ENCODE results near the gene VWA2. TPM values are rescaled to one million over a fixed set of nuclear protein-coding genes. Genes with fewer than 3 reads are reported as not detected.

VWA2 gene
- polyA plus RNA-seq, 3 donors: 0.22 to 1.8 (median 0.68) TPM

DNA sequence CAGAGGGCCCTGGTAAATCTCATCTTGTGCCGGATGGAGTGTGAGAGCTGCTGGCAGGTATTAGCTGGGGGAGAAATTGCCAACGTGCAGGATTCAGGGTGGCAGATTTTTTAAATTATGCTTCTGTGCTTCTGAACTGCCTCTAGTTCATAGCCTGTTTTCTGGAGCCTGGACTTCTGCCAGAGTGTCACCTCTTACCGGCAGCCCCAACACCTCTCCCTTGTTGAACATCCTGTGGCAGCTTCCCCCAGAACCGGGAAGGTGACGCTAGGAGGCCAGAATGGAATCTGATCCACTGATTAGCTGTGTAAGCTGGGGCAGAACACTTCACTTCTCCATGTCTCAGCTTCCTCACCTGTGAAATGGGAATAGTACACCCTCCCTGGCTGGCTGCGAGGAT is 5.1 kb downstream of the VWA2 start:
- 47 to 54% (median 49%) methylated on average over 6 of the region's 6 CpGs for WGBS, 3 donors
- H3K27ac ChIP-seq (ENCODE audit: low read depth, low read length): no peak overlapping the region

DNA sequence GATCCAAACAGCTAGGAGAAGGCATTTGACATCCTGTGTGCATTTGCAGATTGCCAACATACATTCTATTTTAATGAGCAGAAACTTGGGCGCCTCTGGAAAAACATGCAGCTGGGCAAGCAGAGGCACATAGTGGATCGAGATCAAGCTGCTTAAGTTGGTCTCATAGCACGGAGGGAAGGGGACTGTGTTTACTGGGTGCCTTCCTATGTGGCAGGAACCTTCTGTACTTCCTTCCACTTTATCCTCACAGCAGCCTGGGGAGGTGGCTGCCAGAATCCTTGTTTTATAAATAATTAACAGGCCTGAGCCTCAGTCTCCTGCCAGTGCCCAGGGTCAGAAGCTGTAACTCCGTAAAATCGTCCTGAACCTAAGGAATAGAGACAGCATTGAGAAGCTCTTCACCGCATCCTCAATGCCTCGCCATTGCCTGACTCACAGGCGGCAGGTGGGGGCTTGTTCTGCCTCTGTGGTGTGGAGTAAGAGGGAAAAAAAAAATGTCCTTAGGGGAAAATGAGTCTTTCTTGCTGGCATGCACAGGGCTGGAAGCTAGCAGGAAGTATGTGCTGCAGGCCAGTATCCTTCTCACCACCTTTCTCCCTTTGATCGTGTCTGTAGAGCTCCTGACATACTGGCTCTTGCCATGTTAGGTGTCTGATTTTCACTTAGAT is 6.2 kb downstream of the VWA2 start:
- 37 to 62% (median 61%) methylated on average over 9 of the region's 9 CpGs for WGBS, 3 donors
- no peak overlapping the region for H3K27ac ChIP-seq (ENCODE audit: low read depth, low read length)

- WGBS, 3 donors: 60 to 83% (median 76%) methylated on average over 7 of the region's 7 CpGs
- no peak overlapping the region for H3K27ac ChIP-seq (ENCODE audit: low read depth, low read length)
Observed at GRCh38 chr10:114246679-114247305, 7.7 kb downstream of the VWA2 start.

- WGBS, 3 donors: 87 to 89% (median 88%) methylated on average over 6 of the region's 6 CpGs
- H3K27ac ChIP-seq (ENCODE audit: low read depth, low read length): no peak overlapping the region
Observed at GRCh38 chr10:114250236-114250635, 11.2 kb downstream of the VWA2 start.

DNA sequence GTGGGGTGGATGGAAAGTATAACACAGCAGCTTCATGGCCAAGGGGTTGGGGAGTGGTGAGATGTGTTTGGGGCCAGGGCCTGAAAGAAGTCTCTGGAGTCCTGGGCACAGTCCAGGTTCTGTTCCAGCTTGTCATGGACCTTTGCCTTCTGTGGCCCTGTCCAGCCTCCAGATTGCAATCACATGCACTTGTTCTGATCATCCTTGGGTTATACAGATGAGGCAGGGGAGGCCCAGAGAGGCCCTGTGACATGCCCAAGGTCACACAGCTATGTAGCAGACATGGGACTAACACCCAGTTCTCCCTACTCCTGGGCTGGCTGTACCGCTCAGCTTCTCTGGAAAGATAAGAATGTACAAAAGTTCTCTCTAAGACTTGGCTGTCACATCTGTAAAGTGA is 11.7 kb downstream of the VWA2 start:
- H3K27ac ChIP-seq (ENCODE audit: low read depth, low read length): no peak overlapping the region
- WGBS, 3 donors: 86 to 100% (median 93%) methylated on average over 1 of the region's 1 CpG

DNA sequence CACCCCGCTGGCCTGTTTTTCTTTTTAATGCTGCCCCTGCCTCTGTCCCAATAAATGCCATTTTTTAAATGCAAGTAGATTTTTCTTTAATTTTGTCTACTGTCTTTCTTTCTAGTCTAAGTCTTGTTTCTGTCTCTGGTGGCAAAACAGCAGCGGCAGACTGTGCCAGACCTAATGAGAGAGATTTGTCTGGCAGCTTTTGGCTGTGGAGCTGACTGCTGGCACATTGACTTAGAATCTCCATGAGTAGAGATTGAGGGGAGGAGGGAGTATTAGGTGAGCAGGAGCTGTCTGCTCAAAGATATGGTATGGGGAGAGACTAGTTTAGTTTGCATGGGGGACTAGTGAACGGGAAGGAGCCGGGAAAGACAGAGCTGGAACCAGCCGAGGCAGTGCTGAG is 13.0 kb downstream of the VWA2 start:
- no peak overlapping the region for H3K27ac ChIP-seq (ENCODE audit: low read depth, low read length)
- 90 to 98% (median 91%) methylated on average over 5 of the region's 5 CpGs for WGBS, 3 donors

DNA sequence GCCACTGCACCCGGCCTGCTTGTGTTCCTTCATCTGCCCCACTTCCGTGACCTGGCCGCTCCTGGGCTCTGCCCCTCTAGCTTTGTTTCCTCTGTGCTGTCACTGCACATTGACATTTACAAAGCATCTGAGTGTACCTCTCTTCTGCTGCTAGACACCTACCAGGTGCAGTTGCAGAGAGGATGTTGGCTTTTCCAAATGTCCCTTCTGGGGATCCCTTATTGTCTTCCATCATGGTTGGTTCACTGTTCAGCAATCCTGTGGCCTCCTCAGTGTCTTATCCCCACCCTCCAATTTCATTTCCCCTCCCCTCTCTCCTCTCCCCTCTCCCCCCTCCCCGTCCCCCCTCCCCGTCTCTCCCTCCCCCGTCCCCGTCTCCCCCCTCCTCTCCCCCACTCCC is 13.8 kb downstream of the VWA2 start:
- 72 to 98% (median 96%) methylated on average over 3 to 4 of the region's 7 CpGs for WGBS, 3 donors
- H3K27ac ChIP-seq (ENCODE audit: low read depth, low read length): no peak overlapping the region

- H3K27ac ChIP-seq (ENCODE audit: low read depth, low read length): no peak overlapping the region
- 96 to 100% (median 100%) methylated on average over 1 of the region's 1 CpG for WGBS, 3 donors
Observed at GRCh38 chr10:114255227-114255626, 16.2 kb downstream of the VWA2 start.

DNA sequence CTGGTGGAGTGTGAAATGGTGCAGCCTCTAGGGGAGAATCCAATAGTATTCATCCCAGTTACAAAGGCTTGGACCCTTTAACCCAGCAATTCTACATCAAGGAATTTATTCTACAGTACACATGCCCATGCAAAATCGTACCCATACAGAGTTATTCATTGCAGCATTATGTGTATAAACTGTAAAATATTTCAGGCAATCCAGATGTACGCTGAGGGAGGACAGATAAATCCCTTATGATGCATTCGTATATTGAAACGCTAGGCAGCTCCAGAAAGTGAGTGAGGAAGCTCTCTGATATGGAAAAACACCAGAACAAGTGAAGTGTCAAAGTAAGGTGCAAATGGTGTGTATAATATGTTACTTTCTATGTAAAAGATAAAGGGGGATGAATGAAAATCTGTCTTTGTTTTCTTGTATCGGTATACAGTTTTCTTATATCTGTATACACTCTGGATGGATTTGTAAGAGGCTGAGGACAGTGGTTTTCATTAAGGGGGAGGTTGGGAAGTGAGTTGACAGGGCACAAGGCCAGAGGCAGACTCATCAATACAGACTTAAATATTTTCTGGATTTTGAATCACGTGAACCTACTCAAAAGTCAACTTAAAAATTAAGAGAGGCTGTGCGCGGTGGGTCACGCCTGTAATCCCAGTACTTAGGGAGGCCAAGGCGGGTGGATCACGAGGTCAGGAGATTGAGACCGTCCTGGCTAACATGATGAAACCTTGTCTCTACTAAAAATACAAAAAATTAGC is 17.1 kb downstream of the VWA2 start:
- H3K27ac ChIP-seq (ENCODE audit: low read depth, low read length): no peak overlapping the region
- WGBS, 3 donors: 85 to 88% (median 87%) methylated on average over 12 of the region's 12 CpGs

DNA sequence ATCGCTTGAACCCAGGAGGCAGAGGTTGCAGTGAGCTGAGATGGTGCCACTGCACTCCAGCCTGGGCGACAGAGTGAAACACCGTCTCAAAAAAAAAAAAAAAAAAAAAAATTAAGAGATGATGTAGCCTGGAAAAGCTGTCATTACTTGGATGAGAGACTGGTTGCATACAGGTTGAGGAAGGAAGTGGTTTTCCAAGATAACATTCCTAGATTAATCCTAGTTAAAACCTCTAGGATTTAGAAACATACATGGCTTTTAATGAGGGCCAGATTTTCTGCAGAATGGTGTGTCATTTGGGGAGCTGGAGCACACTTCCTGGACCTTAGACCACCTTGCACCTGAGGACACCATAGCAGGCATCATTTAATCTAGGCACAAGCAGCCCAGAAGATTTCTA is 17.8 kb downstream of the VWA2 start:
- 76 to 87% (median 81%) methylated on average over 3 of the region's 3 CpGs for WGBS, 3 donors
- no peak overlapping the region for H3K27ac ChIP-seq (ENCODE audit: low read depth, low read length)

DNA sequence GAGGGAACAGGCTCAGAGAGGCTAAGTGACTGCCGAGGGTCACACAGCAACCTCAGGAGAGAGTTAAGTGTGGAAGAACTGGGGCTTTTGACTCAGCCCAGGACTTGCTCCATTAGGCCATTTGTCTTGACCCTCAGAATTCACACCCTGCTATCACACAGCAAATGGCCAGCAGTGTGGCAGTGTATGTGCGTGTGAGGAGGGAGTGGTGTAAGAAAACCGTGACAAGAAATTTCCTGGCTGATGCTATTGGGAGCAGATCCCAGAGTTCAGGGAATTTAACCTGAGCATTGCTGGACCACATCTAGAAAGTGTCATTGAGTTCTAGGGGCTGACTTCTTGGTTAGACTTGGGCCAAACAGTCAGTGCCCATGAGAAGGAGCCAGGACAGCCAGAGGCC is 18.4 kb downstream of the VWA2 start:
- WGBS, 3 donors: 54 to 64% (median 64%) methylated on average over 3 of the region's 3 CpGs
- no peak overlapping the region for H3K27ac ChIP-seq (ENCODE audit: low read depth, low read length)

DNA sequence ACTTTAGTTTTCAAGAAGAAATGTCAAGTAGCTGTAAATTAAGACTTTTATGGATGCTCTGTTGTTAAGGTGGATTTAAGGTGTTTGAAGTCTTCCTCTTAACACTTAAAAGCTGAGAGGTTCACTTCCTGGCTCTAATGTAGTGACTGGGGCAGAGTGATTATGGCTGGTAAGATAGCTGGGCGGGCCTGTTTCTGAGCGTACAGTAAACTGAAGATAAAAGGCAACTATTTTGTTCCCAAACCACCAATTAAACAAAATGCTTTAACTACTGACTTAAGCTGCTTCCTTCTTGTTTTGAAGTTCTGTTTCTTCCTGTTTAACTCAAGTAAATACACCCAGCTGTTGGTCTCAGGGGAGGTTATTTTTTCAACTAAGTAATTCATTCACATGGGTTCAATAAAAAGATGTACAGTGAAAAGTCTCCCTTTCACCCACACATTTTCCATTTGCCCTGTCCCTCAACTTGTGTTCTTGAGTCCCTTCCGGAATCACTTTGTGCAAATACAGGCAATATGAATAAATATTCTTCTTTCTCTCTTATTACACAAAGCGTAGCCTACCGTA is 19.3 kb downstream of the VWA2 start:
- 63 to 72% (median 65%) methylated on average over 5 of the region's 5 CpGs for WGBS, 3 donors
- no peak overlapping the region for H3K27ac ChIP-seq (ENCODE audit: low read depth, low read length)

- no peak overlapping the region for H3K27ac ChIP-seq (ENCODE audit: low read depth, low read length)
- 60 to 90% (median 65%) methylated on average over 10 of the region's 10 CpGs for WGBS, 3 donors
Observed at GRCh38 chr10:114259824-114260223, 20.8 kb downstream of the VWA2 start.

- no peak overlapping the region for H3K27ac ChIP-seq (ENCODE audit: low read depth, low read length)
- WGBS, 3 donors: 84 to 100% (median 90%) methylated on average over 5 of the region's 5 CpGs
Observed at GRCh38 chr10:114260366-114260765, 21.3 kb downstream of the VWA2 start.

DNA sequence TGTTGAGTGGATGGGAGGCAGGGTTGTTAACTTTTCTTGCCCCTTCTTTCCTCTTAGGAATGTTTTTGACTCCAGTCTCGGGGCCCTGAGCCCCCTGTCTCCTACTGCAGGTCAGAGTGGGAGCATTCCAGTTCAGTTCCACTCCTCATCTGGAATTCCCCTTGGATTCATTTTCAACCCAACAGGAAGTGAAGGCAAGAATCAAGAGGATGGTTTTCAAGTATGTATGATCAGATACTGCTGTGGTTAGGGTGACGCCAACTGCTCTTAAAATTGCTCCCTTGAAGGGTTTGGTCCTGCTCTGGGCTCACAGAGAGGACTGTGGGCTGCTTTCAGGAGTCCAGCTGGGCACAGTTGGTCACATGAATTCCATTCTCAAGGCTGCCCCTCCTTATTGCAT is 22.0 kb downstream of the VWA2 start:
- WGBS, 3 donors: 62 to 96% (median 71%) methylated on average over 2 of the region's 2 CpGs
- no peak overlapping the region for H3K27ac ChIP-seq (ENCODE audit: low read depth, low read length)

DNA sequence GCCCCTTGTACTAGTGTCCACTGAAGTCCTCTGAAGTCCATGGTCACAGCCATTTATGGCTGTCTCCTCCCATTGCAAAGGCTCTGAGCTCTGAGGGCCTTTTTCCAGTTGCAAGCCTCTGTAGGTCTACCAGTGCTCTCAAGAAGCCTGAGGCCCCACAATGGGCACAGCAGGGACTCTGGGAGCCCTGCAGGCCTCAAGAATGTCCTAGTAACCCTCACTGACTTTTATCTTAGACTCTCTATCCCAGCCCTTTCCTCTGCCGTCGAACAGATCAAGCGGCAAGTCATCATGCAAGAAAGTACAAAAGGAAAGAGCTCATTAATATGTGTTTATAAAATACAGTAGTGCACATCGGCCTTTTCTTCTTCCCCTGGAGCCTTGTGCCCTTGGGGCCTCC is 23.4 kb downstream of the VWA2 start:
- H3K27ac ChIP-seq (ENCODE audit: low read depth, low read length): no peak overlapping the region
- 83 to 89% (median 84%) methylated on average over 4 of the region's 4 CpGs for WGBS, 3 donors

- 49 to 75% (median 71%) methylated on average over 6 of the region's 6 CpGs for WGBS, 3 donors
- no peak overlapping the region for H3K27ac ChIP-seq (ENCODE audit: low read depth, low read length)
Observed at GRCh38 chr10:114265392-114266053, 26.5 kb downstream of the VWA2 start.

- H3K27ac ChIP-seq (ENCODE audit: low read depth, low read length): no peak overlapping the region
Observed at GRCh38 chr10:114266521-114266920, 27.5 kb downstream of the VWA2 start.

More at GRCh38 chr10:114266521-114266920, 27.5 kb downstream of the VWA2 start:
- 15 to 45% (median 36%) methylated on average over 5 of the region's 5 CpGs for WGBS, 3 donors

Measured in adipose tissue (tissue), 3 donors.